ENCODE results near the gene TAMM41.

- TF ChIP-seq CTCF (IDR thresholded peaks at IDR 0.05) (no peak), EZH2 (IDR thresholded peaks at IDR 0.05) (no peak), EZH2phosphoT487 (IDR thresholded peaks at IDR 0.05) (no peak)
These were observed 76.8 kb downstream of the TAMM41 start for GRCh38 chr3:11769704-11770476.

All from neural progenitor cell (in vitro differentiated cells).